Mesenchymal stem cell (in vitro differentiated cells and primary cell): Measurements from ENCODE around the gene MEMO1.
A peak's percentile ranks its signal among the peaks of the same experiment; 100 is the strongest.

Experiments used
- DNase-seq: peaks from one replicate; pipeline ENCODE4 v3.0.0-alpha.2; 2013
- H2AFZ ChIP-seq: one replicate; pipeline ENCODE4 v1.6.1; 2013; ENCODE audit warnings: low read depth, mild to moderate bottlenecking, control low read depth, inconsistent platforms, low read length, moderate library complexity
- H2AK5ac ChIP-seq: 2 replicates; pipeline ENCODE4 v1.6.1; 2013; ENCODE audit warnings: low read length, moderate library complexity, mild to moderate bottlenecking, inconsistent platforms; ENCODE audit not compliant: severe bottlenecking
- H2BK120ac ChIP-seq: one replicate; pipeline ENCODE4 v1.6.1; 2013; ENCODE audit warnings: low read depth, mild to moderate bottlenecking, inconsistent platforms, low read length, moderate library complexity
- H2BK12ac ChIP-seq, 2 experiments: one replicate each; pipeline ENCODE4 v1.6.1; 2013; ENCODE audit warnings: inconsistent platforms in 2 of 2, low read length in 2 of 2, mild to moderate bottlenecking in 2 of 2, moderate library complexity in 2 of 2, control low read depth in 1 of 2
- H2BK15ac ChIP-seq: one replicate; pipeline ENCODE4 v1.6.1; 2013; ENCODE audit warnings: mild to moderate bottlenecking, low read depth, inconsistent platforms; ENCODE audit not compliant: poor library complexity, severe bottlenecking
- H2BK5ac ChIP-seq: 2 replicates; pipeline ENCODE4 v1.6.1; 2013; ENCODE audit warnings: low read depth, mild to moderate bottlenecking, low read length, control low read depth, inconsistent platforms; ENCODE audit not compliant: poor library complexity, severe bottlenecking
- H3K14ac ChIP-seq, 2 experiments: one replicate each; pipeline ENCODE4 v1.6.1; 2013; ENCODE audit warnings: inconsistent platforms in 2 of 2, low read length in 2 of 2, control low read depth in 1 of 2, mild to moderate bottlenecking in 1 of 2, moderate library complexity in 1 of 2
- H3K18ac ChIP-seq, 2 experiments: one replicate each; pipeline ENCODE4 v1.6.1; 2013; ENCODE audit warnings: inconsistent platforms in 2 of 2, low read length in 2 of 2, control low read depth in 1 of 2, low read depth in 1 of 2, mild to moderate bottlenecking in 1 of 2
- H3K23ac ChIP-seq, 2 experiments: one replicate each; pipeline ENCODE4 v1.6.1; 2013; ENCODE audit warnings: inconsistent platforms in 2 of 2, low read length in 2 of 2, mild to moderate bottlenecking in 2 of 2, moderate library complexity in 2 of 2, control low read depth in 1 of 2
- H3K27ac ChIP-seq: 2 replicates; pipeline ENCODE4 v1.5.1; 2013; ENCODE audit warnings: mild to moderate bottlenecking, moderate library complexity, low read length, control low read depth, inconsistent platforms; ENCODE audit not compliant: poor library complexity, severe bottlenecking
- H3K27me3 ChIP-seq, 2 experiments: 2 replicates each; pipeline versions ENCODE4 v1.6.1 to v1.7.0; 2013; ENCODE audit warnings: low read length in 2 of 2, mild to moderate bottlenecking in 2 of 2, moderate library complexity in 2 of 2, control low read depth in 1 of 2, inconsistent platforms in 1 of 2; ENCODE audit not compliant: control insufficient read depth in 1 of 2, insufficient read depth in 1 of 2
- H3K36me3 ChIP-seq, 2 experiments: 2 replicates each; pipeline versions ENCODE4 v1.6.1 to v1.7.0; 2013; ENCODE audit warnings: low read length in 2 of 2, control low read depth in 1 of 2, inconsistent platforms in 1 of 2, low read depth in 1 of 2, mild to moderate bottlenecking in 1 of 2; ENCODE audit not compliant: insufficient read depth in 2 of 2, control insufficient read depth in 1 of 2
- H3K4ac ChIP-seq, 2 experiments: one replicate each; pipeline ENCODE4 v1.6.1; 2013; ENCODE audit warnings: inconsistent platforms in 2 of 2, low read length in 2 of 2, mild to moderate bottlenecking in 2 of 2, moderate library complexity in 2 of 2, control low read depth in 1 of 2, low read depth in 1 of 2
- H3K4me1 ChIP-seq: 2 replicates; pipeline ENCODE4 v1.6.1; 2013; ENCODE audit warnings: low read depth, low read length, control low read depth; ENCODE audit not compliant: control insufficient read depth, insufficient read depth
- H3K4me2 ChIP-seq: 2 replicates; pipeline ENCODE4 v1.6.1; 2013; ENCODE audit warnings: low read length, mild to moderate bottlenecking, inconsistent platforms; ENCODE audit not compliant: poor library complexity, severe bottlenecking
- H3K4me3 ChIP-seq, 2 experiments: 2 replicates each; pipeline versions ENCODE4 v1.5.1 to v1.7.0; 2013; ENCODE audit warnings: low read length in 2 of 2, mild to moderate bottlenecking in 2 of 2, control low read depth in 1 of 2, low read depth in 1 of 2; ENCODE audit not compliant: insufficient read depth in 1 of 2
- H3K79me1 ChIP-seq: replicated peaks from 2 replicates; pipeline ENCODE4 v1.6.1; 2013; ENCODE audit warnings: mild to moderate bottlenecking, control low read depth, low read length, inconsistent platforms; ENCODE audit not compliant: poor library complexity, severe bottlenecking
- H3K9ac ChIP-seq: 2 replicates; pipeline ENCODE4 v1.7.0; 2013; ENCODE audit warnings: mild to moderate bottlenecking, low read length, moderate library complexity
- H3K9me3 ChIP-seq: 2 replicates; pipeline ENCODE4 v1.7.0; 2013; ENCODE audit warnings: mild to moderate bottlenecking, low read length; ENCODE audit not compliant: control insufficient read depth
- H4K8ac ChIP-seq: one replicate; pipeline ENCODE4 v1.6.1; 2013; ENCODE audit warnings: inconsistent platforms, mild to moderate bottlenecking, low read length, moderate library complexity
- H4K91ac ChIP-seq: one replicate; pipeline ENCODE4 v1.6.1; 2013; ENCODE audit warnings: mild to moderate bottlenecking, low read length, inconsistent platforms
- WGBS: methylation state at CpG from one replicate; pipeline ENCODE4 v1.1.7; 2013; ENCODE audit warnings: mixed read lengths; 5-methylcytosine and 5-hydroxymethylcytosine counted together

The MEMO1 gene

GRCh38 chr2:31831585-31831984, 179.2 kb downstream of the MEMO1 start:
- DNase-seq: no peak
- H3K27me3 ChIP-seq: no peaks in the 10 kb centered on the region
- H3K27ac ChIP-seq: no peak overlapping the region
- no peak overlapping the region for H3K23ac ChIP-seq
- no peak overlapping the region for H2BK15ac ChIP-seq
- 81% methylated on average over 1 of the region's 2 CpGs for WGBS
- H3K4me1 ChIP-seq: no peaks in the 10 kb centered on the region
- no peak overlapping the region for H2BK5ac ChIP-seq
- H3K36me3 ChIP-seq: no peaks in the 10 kb centered on the region
- no peak overlapping the region for H2BK120ac ChIP-seq
- no peak overlapping the region for H3K14ac ChIP-seq
- H2AK5ac ChIP-seq: no peak overlapping the region
- no peak overlapping the region for H3K18ac ChIP-seq
- H4K8ac ChIP-seq: no peak overlapping the region
- no peak overlapping the region for H3K4me3 ChIP-seq
- H2BK12ac ChIP-seq: no peak overlapping the region
- H3K9ac ChIP-seq: no peak overlapping the region
- no peak overlapping the region for H4K91ac ChIP-seq
- H2AFZ ChIP-seq: no peak overlapping the region
- H3K79me1 ChIP-seq: no peaks in the 10 kb centered on the region
- peaks cover 25% of the 10 kb centered on the region for H3K9me3 ChIP-seq
- H3K4ac ChIP-seq: no peak overlapping the region
- H3K4me2 ChIP-seq: no peak overlapping the region

- Histone ChIP-seq H2BK12ac (no peak overlapping the region), H4K91ac (no peak overlapping the region), H3K23ac (no peak overlapping the region), H3K18ac (no peak overlapping the region), H2BK120ac (no peak overlapping the region), H3K4ac (no peak overlapping the region), H3K9me3 (peaks cover 33% of the 10 kb centered on the region), H2BK15ac (no peak overlapping the region), H3K79me1 (no peaks in the 10 kb centered on the region), H3K9ac (no peak overlapping the region), H3K4me2 (no peak overlapping the region), H3K36me3 (no peaks in the 10 kb centered on the region), H3K4me3 (peak overlapping the region in 1 of 2 experiments; percentile 1), H2BK5ac (no peak overlapping the region), H3K14ac (no peak overlapping the region), H2AFZ (no peak overlapping the region), H3K27ac (no peak overlapping the region), H4K8ac (no peak overlapping the region), H2AK5ac (no peak overlapping the region), H3K4me1 (no peaks in the 10 kb centered on the region), H3K27me3 (no peaks in the 10 kb centered on the region)
- no peak for DNase-seq
- WGBS: 60% methylated on average over 2 of the region's 2 CpGs
Observed at GRCh38 chr2:31828891-31829290, 181.9 kb downstream of the MEMO1 start.

GRCh38 chr2:31823558-31823957, 187.2 kb downstream of the MEMO1 start:
- no peaks in the 10 kb centered on the region for H3K79me1 ChIP-seq
- H3K4me3 ChIP-seq: no peak overlapping the region
- H3K14ac ChIP-seq: no peak overlapping the region
- H2BK12ac ChIP-seq: no peak overlapping the region
- H3K23ac ChIP-seq: no peak overlapping the region
- peaks cover 65% of the 10 kb centered on the region for H3K9me3 ChIP-seq
- no peak overlapping the region for H4K91ac ChIP-seq
- no peaks in the 10 kb centered on the region for H3K36me3 ChIP-seq
- H3K4me2 ChIP-seq: no peak overlapping the region
- DNase-seq: no peak
- H3K9ac ChIP-seq: no peak overlapping the region
- no peak overlapping the region for H2BK120ac ChIP-seq
- H2AFZ ChIP-seq: no peak overlapping the region
- H3K4ac ChIP-seq: no peak overlapping the region
- H2AK5ac ChIP-seq: no peak overlapping the region
- WGBS: 82% methylated on average over 6 of the region's 11 CpGs
- no peak overlapping the region for H2BK15ac ChIP-seq
- no peaks in the 10 kb centered on the region for H3K4me1 ChIP-seq
- H4K8ac ChIP-seq: no peak overlapping the region
- H3K27ac ChIP-seq: no peak overlapping the region
- H3K27me3 ChIP-seq: no peaks in the 10 kb centered on the region
- no peak overlapping the region for H3K18ac ChIP-seq
- H2BK5ac ChIP-seq: no peak overlapping the region

- H3K9me3 ChIP-seq: peaks cover 59% of the 10 kb centered on the region
- no peaks in the 10 kb centered on the region for H3K4me1 ChIP-seq
- H2BK12ac ChIP-seq: no peak overlapping the region
- H3K36me3 ChIP-seq: no peaks in the 10 kb centered on the region
- no peak overlapping the region for H2AK5ac ChIP-seq
- no peak overlapping the region for H2BK120ac ChIP-seq
- WGBS: 87% methylated on average over 7 of the region's 7 CpGs
- no peak overlapping the region for H3K4me3 ChIP-seq
- H3K79me1 ChIP-seq: no peaks in the 10 kb centered on the region
- no peak overlapping the region for H3K4me2 ChIP-seq
- H4K8ac ChIP-seq: no peak overlapping the region
- DNase-seq: no peak
- no peak overlapping the region for H2BK15ac ChIP-seq
- H3K14ac ChIP-seq: no peak overlapping the region
- no peak overlapping the region for H3K9ac ChIP-seq
- no peaks in the 10 kb centered on the region for H3K27me3 ChIP-seq
- no peak overlapping the region for H3K18ac ChIP-seq
- no peak overlapping the region for H2BK5ac ChIP-seq
- H3K23ac ChIP-seq: no peak overlapping the region
- H3K4ac ChIP-seq: no peak overlapping the region
- H4K91ac ChIP-seq: no peak overlapping the region
- H3K27ac ChIP-seq: no peak overlapping the region
- no peak overlapping the region for H2AFZ ChIP-seq
Observed at GRCh38 chr2:31822587-31822986, 188.2 kb downstream of the MEMO1 start.
